Mucosa of rectum (tissue), 2 donors: Measurements from ENCODE around the gene FAM221B.
A peak's percentile ranks its signal among the peaks of the same experiment; 100 is the strongest.

Source experiments
- H3K27ac ChIP-seq, 2 donors: one replicate each; pipeline ENCODE4 v1.7.0; 2013; ENCODE audit warnings: inconsistent platforms in 2 of 2, low read depth in 2 of 2, low read length in 2 of 2
- H3K27me3 ChIP-seq, 2 donors: one replicate each; pipeline ENCODE4 v1.7.0; 2013; ENCODE audit warnings: low read length in 2 of 2; ENCODE audit not compliant: control insufficient read depth in 2 of 2, insufficient read depth in 2 of 2
- H3K36me3 ChIP-seq, 2 donors: one replicate each; pipeline ENCODE4 v1.7.0; 2013; ENCODE audit warnings: low read length in 2 of 2; ENCODE audit not compliant: control insufficient read depth in 2 of 2, insufficient read depth in 2 of 2
- H3K4me1 ChIP-seq, 2 donors: one replicate each; pipeline ENCODE4 v1.7.0; 2013; ENCODE audit warnings: low read length in 2 of 2, mild to moderate bottlenecking in 1 of 2; ENCODE audit not compliant: control insufficient read depth in 2 of 2, insufficient read depth in 2 of 2
- H3K4me3 ChIP-seq, 2 donors: one replicate each; pipeline ENCODE4 v1.7.0; 2013; ENCODE audit warnings: low read length in 2 of 2
- H3K9ac ChIP-seq, 2 donors: one replicate each; pipeline ENCODE4 v1.7.0; 2013; ENCODE audit warnings: low read length in 2 of 2, low read depth in 1 of 2, mild to moderate bottlenecking in 1 of 2
- H3K9me3 ChIP-seq, 2 donors: one replicate each; pipeline ENCODE4 v1.7.0; 2013; ENCODE audit warnings: low read length in 2 of 2; ENCODE audit not compliant: control insufficient read depth in 2 of 2
- donor health status: healthy.
- donor health status: Normal muscosa, but diverticular disease.

The FAM221B gene

GRCh38 chr9:35792024-35792813 is 36.3 kb downstream of the FAM221B start:
- Histone ChIP-seq H3K9ac (no peak overlapping the region), H3K27me3 (no peaks in the 10 kb centered on the region), H3K4me3 (no peak overlapping the region), H3K4me1 (peaks cover 6 to 10% of the 10 kb centered on the region in 2 donors), H3K9me3 (no peaks in the 10 kb centered on the region), H3K36me3 (peaks cover 3 to 4% of the 10 kb centered on the region in 2 donors), H3K27ac (no peak overlapping the region)

GRCh38 chr9:35791297-35791921 is 37.1 kb downstream of the FAM221B start, which contains the start of gene NPR2:
NPR2 (plus strand) TSS chr9:35791591; CDS start chr9:35792409, 818 bp downstream.
- Histone ChIP-seq H3K27ac (peak within 1 kb of the TSS in 1 of 2 donors; percentile 33), H3K4me3 (peak within 1 kb of the TSS in 1 of 2 donors; percentile 22), H3K9me3 (no peaks in the 10 kb centered on the region), H3K27me3 (no peaks in the 10 kb centered on the region), H3K4me1 (peaks cover 6 to 10% of the 10 kb centered on the region in 2 donors), H3K36me3 (peaks cover 3 to 4% of the 10 kb centered on the region in 2 donors), H3K9ac (peak within 1 kb of the TSS in 1 of 2 donors; percentile 12)

- Histone ChIP-seq H3K9ac (no peak overlapping the region), H3K36me3 (peaks cover 3 to 4% of the 10 kb centered on the region in 2 donors), H3K4me3 (no peak overlapping the region), H3K27me3 (no peaks in the 10 kb centered on the region), H3K4me1 (peaks cover 6 to 10% of the 10 kb centered on the region in 2 donors), H3K27ac (peak overlapping the region in 1 of 2 donors; percentile 33), H3K9me3 (no peaks in the 10 kb centered on the region)
Measured at GRCh38 chr9:35790385-35791296, 37.9 kb downstream of the FAM221B start.

GRCh38 chr9:35790025-35790384 is 38.5 kb downstream of the FAM221B start:
- H3K36me3 ChIP-seq, result peaks cover 3 to 7% of the 10 kb centered on the region in 2 donors
- H3K4me1 ChIP-seq, result peaks cover 6 to 10% of the 10 kb centered on the region in 2 donors
- no peaks in the 10 kb centered on the region for H3K9me3 ChIP-seq
- H3K9ac ChIP-seq, result no peak overlapping the region
- no peak overlapping the region for H3K4me3 ChIP-seq
- no peak overlapping the region for H3K27ac ChIP-seq
- no peaks in the 10 kb centered on the region for H3K27me3 ChIP-seq

GRCh38 chr9:35789541-35789940 is 39.0 kb downstream of the FAM221B start:
- Histone ChIP-seq H3K4me3 (no peak overlapping the region), H3K9ac (no peak overlapping the region), H3K27me3 (no peaks in the 10 kb centered on the region), H3K36me3 (peaks cover 3 to 7% of the 10 kb centered on the region in 2 donors), H3K4me1 (peaks cover 6 to 10% of the 10 kb centered on the region in 2 donors), H3K27ac (no peak overlapping the region), H3K9me3 (no peaks in the 10 kb centered on the region)

- H3K27ac ChIP-seq, result no peak overlapping the region
- H3K9ac ChIP-seq, result no peak overlapping the region
- H3K4me3 ChIP-seq, result no peak overlapping the region
- peaks cover 0 to 6% of the 10 kb centered on the region in 2 donors for H3K36me3 ChIP-seq
- no peaks in the 10 kb centered on the region for H3K9me3 ChIP-seq
- no peaks in the 10 kb centered on the region for H3K27me3 ChIP-seq
- no peaks in the 10 kb centered on the region for H3K4me1 ChIP-seq
Measured at GRCh38 chr9:35783418-35783817, 45.1 kb downstream of the FAM221B start.

- H3K27ac ChIP-seq, result no peak overlapping the region
- H3K9me3 ChIP-seq, result no peaks in the 10 kb centered on the region
- H3K9ac ChIP-seq, result no peak overlapping the region
- H3K27me3 ChIP-seq, result no peaks in the 10 kb centered on the region
- H3K4me3 ChIP-seq, result no peak overlapping the region
- H3K36me3 ChIP-seq, result peaks cover 0 to 6% of the 10 kb centered on the region in 2 donors
- H3K4me1 ChIP-seq, result no peaks in the 10 kb centered on the region
Measured at GRCh38 chr9:35781066-35781465, 47.5 kb downstream of the FAM221B start.

- no peak overlapping the region for H3K27ac ChIP-seq
- H3K4me1 ChIP-seq, result no peaks in the 10 kb centered on the region
- H3K27me3 ChIP-seq, result no peaks in the 10 kb centered on the region
- no peak overlapping the region for H3K9ac ChIP-seq
- H3K4me3 ChIP-seq, result no peak overlapping the region
- H3K36me3 ChIP-seq, result peaks cover 0 to 3% of the 10 kb centered on the region in 2 donors
- H3K9me3 ChIP-seq, result no peaks in the 10 kb centered on the region
Measured at GRCh38 chr9:35778496-35778895, 50.0 kb downstream of the FAM221B start.

GRCh38 chr9:35776018-35776417 is 52.5 kb downstream of the FAM221B start:
- Histone ChIP-seq H3K9me3 (no peaks in the 10 kb centered on the region), H3K27me3 (no peaks in the 10 kb centered on the region), H3K27ac (no peak overlapping the region), H3K36me3 (no peaks in the 10 kb centered on the region), H3K4me3 (no peak overlapping the region), H3K4me1 (peaks cover 12 to 13% of the 10 kb centered on the region in 2 donors), H3K9ac (no peak overlapping the region)
